Measurements from ENCODE around the gene FOXE3.

The FOXE3 gene

GRCh38 chr1:47389731-47390130 is 26.4 kb upstream of the FOXE3 start:
- TF ChIP-seq CTCF (IDR thresholded peaks at IDR 0.05; ENCODE audit: insufficient read depth, low read length, missing control alignments), result no peak
- POLR2A ChIA-PET, result interaction anchor here (0.7 kb wide), 1 partner anchor 48 kb away, joined by 3 read pairs; the partner anchor contains the start of gene FOXD2
- CTCF ChIA-PET, result interaction anchor here (0.9 to 19.0 kb wide), 18 partner anchors 9 to 338 kb away, joined by 3 to 535 read pairs (median 17); partner anchors contain the start of gene FOXD2
- no peak overlapping the region for H3K4me3 ChIP-seq (ENCODE audit: low read depth, low read length)
- DNase-seq (ENCODE audit: low read depth, low spot score), result no peak

GRCh38 chr1:47390843-47391242 is 25.2 kb upstream of the FOXE3 start:
- CTCF ChIA-PET, result interaction anchor here (1.0 to 19.0 kb wide), 12 partner anchors 9 to 337 kb away, joined by 3 to 535 read pairs (median 19); partner anchors contain the start of gene FOXD2
- POLR2A ChIA-PET, result no interaction called here
- DNase-seq (ENCODE audit: low read depth, low spot score), result no peak
- H3K4me3 ChIP-seq (ENCODE audit: low read depth, low read length), result no peak overlapping the region
- no peak for TF ChIP-seq CTCF (IDR thresholded peaks at IDR 0.05; ENCODE audit: insufficient read depth, low read length, missing control alignments)

DNA sequence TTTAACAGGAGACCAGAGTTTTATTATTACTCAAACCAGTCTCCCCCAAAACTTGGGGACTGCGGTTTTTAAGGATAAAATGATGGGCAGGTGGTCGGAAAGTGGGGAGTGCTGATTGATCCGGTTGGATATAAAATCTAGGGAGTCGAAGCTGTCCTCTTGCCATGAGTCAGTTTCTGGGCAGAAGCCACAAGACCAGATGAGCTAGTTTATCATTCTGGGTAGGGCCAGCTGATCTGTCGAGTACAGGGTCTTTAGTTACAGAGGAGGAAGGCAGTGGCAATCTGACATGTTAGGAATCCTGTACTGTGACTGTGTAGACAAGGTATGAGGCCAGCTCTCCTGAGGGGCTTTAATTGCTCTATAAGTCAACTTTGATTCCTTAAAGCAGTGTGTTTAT is 22.9 kb upstream of the FOXE3 start:
- DNase-seq (ENCODE audit: low read depth, low spot score), result no peak
- POLR2A ChIA-PET, result interaction anchor here (0.6 kb wide), 1 partner anchor 15 kb away, joined by 3 read pairs; no protein-coding TSS in a partner anchor
- no peak for TF ChIP-seq CTCF (IDR thresholded peaks at IDR 0.05; ENCODE audit: insufficient read depth, low read length, missing control alignments)
- CTCF ChIA-PET, result interaction anchor here (1.0 to 19.0 kb wide), 3 partner anchors 9 to 34 kb away, joined by 4 to 535 read pairs (median 78); partner anchors contain the start of gene FOXD2
- H3K4me3 ChIP-seq (ENCODE audit: low read depth, low read length), result no peak overlapping the region

DNA sequence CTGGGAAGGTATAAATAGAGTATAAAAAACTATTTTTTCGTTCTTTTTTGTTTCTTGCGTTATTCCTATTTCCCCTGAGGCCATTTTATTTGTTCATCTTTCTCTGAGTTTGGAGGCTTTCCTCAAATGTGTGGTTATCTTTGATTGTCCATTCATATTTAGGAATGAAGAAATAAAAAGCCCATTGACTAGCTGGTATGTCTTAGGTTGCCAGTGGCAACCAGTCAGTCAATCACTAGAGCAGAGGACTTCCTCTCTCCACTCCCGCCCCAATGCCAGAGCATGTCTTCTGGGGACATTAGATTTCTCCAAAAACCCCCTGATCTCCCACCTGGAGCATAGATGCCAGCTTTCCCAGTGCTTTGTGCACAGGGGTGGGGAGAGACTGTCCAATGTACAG is 20.7 kb upstream of the FOXE3 start:
- TF ChIP-seq CTCF (IDR thresholded peaks at IDR 0.05; ENCODE audit: insufficient read depth, low read length, missing control alignments), result no peak
- POLR2A ChIA-PET, result no interaction called here
- CTCF ChIA-PET, result interaction anchor here (0.8 to 19.0 kb wide), 4 partner anchors 12 to 331 kb away, joined by 3 to 535 read pairs (median 14); partner anchors contain the start of gene FOXD2
- DNase-seq (ENCODE audit: low read depth, low spot score), result no peak
- no peak overlapping the region for H3K4me3 ChIP-seq (ENCODE audit: low read depth, low read length)

DNA sequence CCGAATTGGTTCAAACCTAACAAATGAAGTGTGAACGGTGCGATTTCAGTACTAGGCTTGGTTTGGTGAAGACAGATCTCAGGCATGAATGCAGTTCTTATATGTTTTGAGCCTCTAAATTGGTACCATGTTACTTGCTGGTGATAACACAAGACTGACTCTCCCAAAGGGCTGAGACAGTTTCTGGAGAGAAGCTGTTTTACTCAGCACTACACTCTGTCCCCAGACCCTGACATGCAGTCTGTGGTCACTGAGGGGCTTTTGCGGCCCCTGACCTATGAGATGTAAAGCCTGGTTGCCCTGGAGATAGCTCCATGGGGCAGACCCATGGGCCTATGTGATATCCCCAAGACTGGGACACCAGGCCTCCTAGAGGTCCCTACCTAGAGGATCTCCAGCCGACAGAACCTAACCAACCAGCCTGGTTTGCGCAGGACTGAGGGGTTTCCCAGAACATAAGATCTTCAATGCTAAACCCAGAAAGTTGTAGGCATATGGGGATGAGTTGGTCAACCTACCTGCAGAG is 19.4 kb upstream of the FOXE3 start:
- DNase-seq (ENCODE audit: low read depth, low spot score), result no peak
- no peak overlapping the region for H3K4me3 ChIP-seq (ENCODE audit: low read depth, low read length)
- no peak for TF ChIP-seq CTCF (IDR thresholded peaks at IDR 0.05; ENCODE audit: insufficient read depth, low read length, missing control alignments)
- POLR2A ChIA-PET, result no interaction called here
- CTCF ChIA-PET, result interaction anchor here (1.4 to 19.0 kb wide), 5 partner anchors 7 to 330 kb away, joined by 3 to 535 read pairs (median 24); partner anchors contain the start of gene FOXD2

- DNase-seq (ENCODE audit: low read depth, low spot score), result no peak
- POLR2A ChIA-PET, result no interaction called here
- CTCF ChIA-PET, result interaction anchor here (1.4 to 7.4 kb wide), 3 partner anchors 9 to 207 kb away, joined by 3 to 57 read pairs (median 5); no protein-coding TSS in a partner anchor
- H3K4me3 ChIP-seq (ENCODE audit: low read depth, low read length), result no peak overlapping the region
- no peak for TF ChIP-seq CTCF (IDR thresholded peaks at IDR 0.05; ENCODE audit: insufficient read depth, low read length, missing control alignments)
Measured at GRCh38 chr1:47399138-47399845, 16.8 kb upstream of the FOXE3 start.

Data from AG04449 (cell line).